Trophoblast cell (in vitro differentiated cells and primary cell): Measurements from ENCODE around the gene MBD3L4.
"Not testable (repeated sequence)": the region's sequence is repeated elsewhere in the genome, so short reads cannot be mapped to it uniquely, and the experiment has no call there.

Experiments used
- DNase-seq, 2 donors: peaks; one replicate each; pipeline ENCODE4 v3.0.0-alpha.2; 2016
- H2AFZ ChIP-seq: 2 replicates; pipeline ENCODE4 v1.6.1; 2013; ENCODE audit warnings: low read length, moderate library complexity, mild to moderate bottlenecking; ENCODE audit not compliant: insufficient read depth, poor library complexity
- H2AK5ac ChIP-seq: 2 replicates; pipeline ENCODE4 v1.6.1; 2013; ENCODE audit warnings: mild to moderate bottlenecking, low read length
- H2BK120ac ChIP-seq: 2 replicates; pipeline ENCODE4 v1.6.1; 2013; ENCODE audit warnings: low read length, mild to moderate bottlenecking, moderate library complexity; ENCODE audit not compliant: insufficient read depth, poor library complexity
- H2BK12ac ChIP-seq: 2 replicates; pipeline ENCODE4 v1.6.1; 2013; ENCODE audit warnings: mild to moderate bottlenecking, low read length, moderate library complexity
- H2BK5ac ChIP-seq: 2 replicates; pipeline ENCODE4 v1.6.1; 2013; ENCODE audit warnings: low read length, low read depth, moderate library complexity, mild to moderate bottlenecking; ENCODE audit not compliant: poor library complexity
- H3K14ac ChIP-seq: 2 replicates; pipeline ENCODE4 v1.6.1; 2013; ENCODE audit warnings: mild to moderate bottlenecking, low read length
- H3K18ac ChIP-seq: 2 replicates; pipeline ENCODE4 v1.6.1; 2013; ENCODE audit warnings: mild to moderate bottlenecking, low read length
- H3K23ac ChIP-seq: 2 replicates; pipeline ENCODE4 v1.6.1; 2013; ENCODE audit warnings: low read length
- H3K27ac ChIP-seq: 2 replicates; pipeline ENCODE4 v1.5.1; 2013; ENCODE audit warnings: low read depth, mild to moderate bottlenecking, inconsistent platforms, low read length, moderate library complexity
- H3K27me3 ChIP-seq: 2 replicates; pipeline ENCODE4 v1.6.1; 2013; ENCODE audit warnings: inconsistent platforms, mild to moderate bottlenecking, low read length, moderate library complexity; ENCODE audit not compliant: insufficient read depth
- H3K36me3 ChIP-seq, 2 experiments: 1 replicate in 1 of 2; 2 replicates in 1 of 2; pipeline ENCODE4 v1.6.1; 2013; ENCODE audit warnings: low read length in 2 of 2, mild to moderate bottlenecking in 2 of 2, moderate library complexity in 1 of 2; ENCODE audit not compliant: insufficient read depth in 2 of 2, control insufficient read depth in 1 of 2
- H3K4ac ChIP-seq: 2 replicates; pipeline ENCODE4 v1.6.1; 2013; ENCODE audit warnings: low read depth, mild to moderate bottlenecking, low read length, moderate library complexity
- H3K4me1 ChIP-seq, 2 experiments: 1 replicate in 1 of 2; 2 replicates in 1 of 2; pipeline ENCODE4 v1.6.1; 2013; ENCODE audit warnings: low read length in 2 of 2, mild to moderate bottlenecking in 2 of 2, moderate library complexity in 1 of 2; ENCODE audit not compliant: insufficient read depth in 2 of 2, control insufficient read depth in 1 of 2
- H3K4me2 ChIP-seq: 2 replicates; pipeline ENCODE4 v1.6.1; 2013; ENCODE audit warnings: inconsistent platforms, mild to moderate bottlenecking, low read length, moderate library complexity
- H3K4me3 ChIP-seq: 2 replicates; pipeline ENCODE4 v1.5.1; 2013; ENCODE audit warnings: mild to moderate bottlenecking, low read depth, low read length, inconsistent platforms
- H3K79me1 ChIP-seq: one replicate; pipeline ENCODE4 v1.6.1; 2013; ENCODE audit warnings: low read length
- H3K79me2 ChIP-seq: 2 replicates; pipeline ENCODE4 v1.6.1; 2013; ENCODE audit warnings: low read length, mild to moderate bottlenecking; ENCODE audit not compliant: control insufficient read depth, insufficient read depth, poor library complexity
- H3K9ac ChIP-seq: 2 replicates; pipeline ENCODE4 v1.6.1; 2013; ENCODE audit warnings: mild to moderate bottlenecking, low read length
- H3K9me3 ChIP-seq: 2 replicates; pipeline ENCODE4 v1.6.1; 2013; ENCODE audit warnings: low read depth, mild to moderate bottlenecking, control low read depth, inconsistent platforms, low read length; ENCODE audit not compliant: insufficient read depth
- H4K12ac ChIP-seq: 2 replicates; pipeline ENCODE4 v1.6.1; 2013; ENCODE audit warnings: low read depth, mild to moderate bottlenecking, low read length, moderate library complexity
- H4K8ac ChIP-seq: 2 replicates; pipeline ENCODE4 v1.6.1; 2013; ENCODE audit warnings: low read depth, mild to moderate bottlenecking, low read length, moderate library complexity
- H4K91ac ChIP-seq: one replicate; pipeline ENCODE4 v1.6.1; 2013; ENCODE audit warnings: low read depth, mild to moderate bottlenecking, low read length, moderate library complexity
- WGBS: extraction: QIAGEN DNeasy Blood & Tissue Kit; methylation state at CpG from one replicate; pipeline ENCODE4 v1.1.7; 2013; ENCODE audit warnings: missing lambda C conversion rate; ENCODE audit not compliant: insufficient read length, insufficient coverage; ENCODE audit errors: extremely low coverage; 5-methylcytosine and 5-hydroxymethylcytosine counted together

The MBD3L4 gene

GRCh38 chr19:7069042-7069903 lies 29.3 kb upstream of the MBD3L4 start, which contains the start of gene ZNF557:
Gene ZNF557 (plus strand): TSS chr19:7069703. CDS start chr19:7075075, 5,372 bp downstream.
- H3K79me2 ChIP-seq, result peaks cover 4% of the 10 kb centered on the region
- no peak within 1 kb of the TSS for H2BK12ac ChIP-seq
- peak within 1 kb of the TSS; percentile 88 for H3K14ac ChIP-seq
- H3K36me3 ChIP-seq, result peaks cover 10 to 14% of the 10 kb centered on the region in 2 experiments
- no peak within 1 kb of the TSS for H2AK5ac ChIP-seq
- peak within 1 kb of the TSS; percentile 95 for H4K12ac ChIP-seq
- H3K9ac ChIP-seq, result peak within 1 kb of the TSS; percentile 93
- peak within 1 kb of the TSS; percentile 93 for H3K4me3 ChIP-seq
- no peak within 1 kb of the TSS for H3K23ac ChIP-seq
- no CpG with 5 or more reads among the region's 56 CpGs for WGBS
- no peaks in the 10 kb centered on the region for H3K27me3 ChIP-seq
- H3K4ac ChIP-seq, result peak within 1 kb of the TSS; percentile 65
- peak within 1 kb of the TSS; percentile 99 for H3K4me2 ChIP-seq
- H3K27ac ChIP-seq, result peak within 1 kb of the TSS; percentile 81
- peaks cover 2% of the 10 kb centered on the region for H3K9me3 ChIP-seq
- peaks cover 6% of the 10 kb centered on the region for H3K79me1 ChIP-seq
- peak within 1 kb of the TSS; percentile 99 for H4K8ac ChIP-seq
- H4K91ac ChIP-seq, result peak within 1 kb of the TSS; percentile 77
- peak; percentile 98 to 99 for DNase-seq
- peak within 1 kb of the TSS; percentile 89 for H3K18ac ChIP-seq
- H3K4me1 ChIP-seq, result peaks cover 3% of the 10 kb centered on the region in 2 experiments
- H2AFZ ChIP-seq, result peak within 1 kb of the TSS; percentile 96
- H2BK120ac ChIP-seq, result peak within 1 kb of the TSS; percentile 89
- peak within 1 kb of the TSS; percentile 88 for H2BK5ac ChIP-seq

GRCh38 chr19:7068599-7068998 lies 28.6 kb upstream of the MBD3L4 start:
- H3K79me2 ChIP-seq, result peaks cover 4% of the 10 kb centered on the region
- H2BK120ac ChIP-seq, result no peak overlapping the region
- H3K18ac ChIP-seq, result no peak overlapping the region
- H3K27ac ChIP-seq, result no peak overlapping the region
- no peak overlapping the region for H4K91ac ChIP-seq
- H3K4me1 ChIP-seq, result peaks cover 2 to 3% of the 10 kb centered on the region in 2 experiments
- H3K27me3 ChIP-seq, result no peaks in the 10 kb centered on the region
- H3K4me3 ChIP-seq, result no peak overlapping the region
- H3K4me2 ChIP-seq, result peak overlapping the region; percentile 54
- H4K12ac ChIP-seq, result no peak overlapping the region
- no peak overlapping the region for H2BK5ac ChIP-seq
- no peak overlapping the region for H3K4ac ChIP-seq
- no CpG with 5 or more reads among the region's 6 CpGs for whole genome bisulfite sequencing
- peaks cover 10 to 13% of the 10 kb centered on the region in 2 experiments for H3K36me3 ChIP-seq
- no peak overlapping the region for H2AFZ ChIP-seq
- no peak overlapping the region for H2BK12ac ChIP-seq
- H3K79me1 ChIP-seq, result peaks cover 6% of the 10 kb centered on the region
- H3K9ac ChIP-seq, result no peak overlapping the region
- H3K14ac ChIP-seq, result no peak overlapping the region
- DNase-seq, result no peak
- no peak overlapping the region for H3K23ac ChIP-seq
- no peak overlapping the region for H2AK5ac ChIP-seq
- H4K8ac ChIP-seq, result peak overlapping the region; percentile 85
- H3K9me3 ChIP-seq, result peaks cover 4% of the 10 kb centered on the region

DNA sequence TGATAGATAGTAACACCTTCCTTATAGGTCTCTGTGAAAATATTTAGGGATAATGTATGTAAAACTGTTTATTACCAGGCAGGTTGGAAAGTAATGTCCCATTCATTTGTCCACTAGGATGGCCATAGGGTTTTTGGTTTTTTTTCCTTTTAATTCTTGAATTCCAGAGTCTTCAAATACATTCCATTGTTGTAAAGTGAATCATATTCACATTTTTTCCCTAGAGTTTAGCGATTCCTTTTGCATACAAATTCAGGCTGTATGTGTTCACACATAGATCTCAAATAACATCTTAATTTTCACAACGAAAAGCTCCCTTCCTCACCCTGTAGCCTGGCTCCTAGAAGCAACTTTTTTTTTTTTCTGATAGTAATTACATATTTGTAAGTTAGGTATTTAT lies 27.7 kb upstream of the MBD3L4 start:
- peaks cover 4 to 8% of the 10 kb centered on the region in 2 experiments for H3K36me3 ChIP-seq
- no peak overlapping the region for H2BK12ac ChIP-seq

DNA sequence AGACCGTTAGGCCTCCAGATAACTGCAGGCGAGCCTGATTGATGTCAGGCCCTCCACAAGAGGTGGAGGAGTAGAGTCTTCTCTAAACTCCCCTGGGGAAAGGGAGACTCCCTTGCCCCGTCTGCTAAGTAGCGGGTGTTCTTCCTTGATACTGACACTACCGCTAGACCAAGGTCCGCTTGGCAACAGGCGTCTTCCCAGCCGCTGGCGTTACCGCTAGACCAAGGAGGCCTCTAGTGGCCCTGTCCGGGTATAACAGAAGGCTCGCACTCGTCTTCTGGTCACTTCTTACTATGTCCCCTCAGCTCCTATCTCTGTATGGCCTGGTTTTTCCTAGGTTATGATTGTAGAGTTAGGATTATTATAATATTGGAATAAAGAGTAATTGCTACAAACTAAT lies 27.1 kb upstream of the MBD3L4 start:
- not testable (repeated sequence) for H2BK5ac ChIP-seq, H3K4me2 ChIP-seq, H3K14ac ChIP-seq, H3K18ac ChIP-seq, H2AFZ ChIP-seq, H3K23ac ChIP-seq, H4K8ac ChIP-seq, H3K36me3 ChIP-seq, H3K9ac ChIP-seq, H3K4ac ChIP-seq, H3K4me3 ChIP-seq, H3K4me1 ChIP-seq, H2BK12ac ChIP-seq, H3K27me3 ChIP-seq, H3K79me1 ChIP-seq, H4K12ac ChIP-seq, H3K9me3 ChIP-seq, H3K27ac ChIP-seq, H3K79me2 ChIP-seq, H2BK120ac ChIP-seq, H2AK5ac ChIP-seq, H4K91ac ChIP-seq
- peak; percentile 16 to 56 for DNase-seq
- no CpG with 5 or more reads among the region's 13 CpGs for WGBS

More for the DNA sequence above, 27.7 kb upstream of the MBD3L4 start:
- DNase-seq, result peak in 1 of 2 donors; percentile 60
- Histone ChIP-seq H2BK5ac (no peak overlapping the region), H4K8ac (no peak overlapping the region), H4K91ac (no peak overlapping the region), H3K18ac (no peak overlapping the region), H3K14ac (no peak overlapping the region), H3K79me1 (peaks cover 6% of the 10 kb centered on the region), H4K12ac (no peak overlapping the region), H3K9ac (no peak overlapping the region), H2BK120ac (no peak overlapping the region), H2AK5ac (no peak overlapping the region), H3K4me2 (no peak overlapping the region), H3K27me3 (no peaks in the 10 kb centered on the region), H3K79me2 (peaks cover 4% of the 10 kb centered on the region), H3K4me3 (no peak overlapping the region), H3K23ac (no peak overlapping the region), H3K27ac (no peak overlapping the region), H3K4ac (no peak overlapping the region), H2AFZ (no peak overlapping the region), H3K4me1 (peaks cover 0 to 3% of the 10 kb centered on the region in 2 experiments), H3K9me3 (peaks cover 4% of the 10 kb centered on the region)
- WGBS, result no CpG with 5 or more reads among the region's 2 CpGs
